Stimulated activated CD8-positive, alpha-beta memory T cell treated with anti-CD3 and anti-CD28 coated beads, Interleukin-12 subunit alpha, Interleukin-12 subunit beta, amount 100 ng/mL, for 1 hour (primary cell): Measurements from ENCODE around the gene CRTC1.

Source experiments
- DNase-seq: peaks from one replicate; pipeline ENCODE4 v3.0.0-alpha.2; 2020; ENCODE audit warnings: low read depth

The CRTC1 gene

GRCh38 chr19:18749362-18750231 is 66.1 kb downstream of the CRTC1 start:
- DNase-seq, result no peak

- no peak for DNase-seq
Observed at GRCh38 chr19:18750295-18750970, 67.0 kb downstream of the CRTC1 start.

GRCh38 chr19:18751571-18751970 is 68.1 kb downstream of the CRTC1 start:
- no peak for DNase-seq

- DNase-seq, result no peak
Observed at GRCh38 chr19:18754501-18754900, 71.0 kb downstream of the CRTC1 start.

- no peak for DNase-seq
Observed at GRCh38 chr19:18756896-18757295, 73.4 kb downstream of the CRTC1 start.

- no peak for DNase-seq
Observed at GRCh38 chr19:18759304-18759994, 76.0 kb downstream of the CRTC1 start.

- no peak for DNase-seq
Observed at GRCh38 chr19:18759995-18760426, 76.5 kb downstream of the CRTC1 start.

GRCh38 chr19:18760440-18761383 is 77.2 kb downstream of the CRTC1 start:
- no peak for DNase-seq

GRCh38 chr19:18761531-18762110 is 78.1 kb downstream of the CRTC1 start:
- no peak for DNase-seq

- no peak for DNase-seq
Observed at GRCh38 chr19:18762125-18763023, 78.9 kb downstream of the CRTC1 start.

GRCh38 chr19:18763674-18764590 is 80.5 kb downstream of the CRTC1 start:
- DNase-seq, result no peak

- DNase-seq, result no peak
Observed at GRCh38 chr19:18764591-18765051, 81.1 kb downstream of the CRTC1 start.

- DNase-seq, result no peak
Observed at GRCh38 chr19:18765224-18765623, 81.7 kb downstream of the CRTC1 start.

- DNase-seq, result no peak
Observed at GRCh38 chr19:18768046-18768771, 84.7 kb downstream of the CRTC1 start.

GRCh38 chr19:18768997-18769891 is 85.8 kb downstream of the CRTC1 start:
- DNase-seq, result no peak

GRCh38 chr19:18769989-18770528 is 86.6 kb downstream of the CRTC1 start:
- no peak for DNase-seq
